ENCODE data around the gene S100A14. TPM values are rescaled to one million over a fixed set of nuclear protein-coding genes. Genes with fewer than 3 reads are reported as not detected.

Gene S100A14
- total RNA-seq, 1 experiment from 2014 or later, result 2.1 TPM

GRCh38 chr1:153587314-153587713, 28.8 kb downstream of the S100A14 start:
- Mint-ChIP-seq H3K4me3 (no peak overlapping the region), H3K9me3 (no peaks in the 10 kb centered on the region), H3K36me3 (no peaks in the 10 kb centered on the region), H3K4me1 (peaks cover 4% of the 10 kb centered on the region), H3K27ac (no peak overlapping the region), H3K27me3 (ENCODE audit: low read depth) (no peaks in the 10 kb centered on the region)
- ChIA-PET POLR2A (no interaction called here), CTCF (interaction anchor here (5.2 kb wide), 1 partner anchor 41 kb away, joined by 29 read pairs; the partner anchor contains the start of genes S100A1 and S100A13)
- TF ChIP-seq ZNF396 (CRISPR knock-in tag; IDR thresholded peaks at IDR 0.05; ENCODE audit: borderline replicate concordance), result no peak
- TF ChIP-seq IRF1 (CRISPR knock-in tag; IDR thresholded peaks at IDR 0.05), result no peak
- TF ChIP-seq GTF2I (CRISPR knock-in tag; conservative IDR thresholded peaks at IDR 0.05), result no peak
- TF ChIP-seq E2F1 (CRISPR knock-in tag; IDR thresholded peaks at IDR 0.05), result no peak
- no peak for TF ChIP-seq FOXP4 (CRISPR knock-in tag; IDR thresholded peaks at IDR 0.05)
- no peak for TF ChIP-seq ZNF532 (CRISPR knock-in tag; IDR thresholded peaks at IDR 0.05; ENCODE audit: borderline replicate concordance)
- no peak for TF ChIP-seq ZNF219 (CRISPR knock-in tag; IDR thresholded peaks at IDR 0.05; ENCODE audit: borderline replicate concordance)
- no peak for TF ChIP-seq NFATC4 (CRISPR knock-in tag; IDR thresholded peaks at IDR 0.05)
- TF ChIP-seq ATF6 (CRISPR knock-in tag; IDR thresholded peaks at IDR 0.05), result no peak
- TF ChIP-seq ZNF425 (CRISPR knock-in tag; conservative IDR thresholded peaks at IDR 0.05), result no peak
- no peak for TF ChIP-seq FOXK1 (CRISPR knock-in tag; IDR thresholded peaks at IDR 0.05)
- no peak for TF ChIP-seq CREB1 (CRISPR knock-in tag; IDR thresholded peaks at IDR 0.05)
- no peak for TF ChIP-seq HMGXB4 (CRISPR knock-in tag; IDR thresholded peaks at IDR 0.05)
- TF ChIP-seq RELA (CRISPR knock-in tag; IDR thresholded peaks at IDR 0.05; ENCODE audit: borderline replicate concordance), result no peak
- ATAC-seq (no peak), DNase-seq (ENCODE audit: low spot score) (no peak)

Measured in WTC11 (cell line).